Measurements from ENCODE around the gene RNH1. TPM values are rescaled to one million over a fixed set of nuclear protein-coding genes. Genes with fewer than 3 reads are reported as not detected.
"Not testable (repeated sequence)": the region's sequence is repeated elsewhere in the genome, so short reads cannot be mapped to it uniquely, and the experiment has no call there.

The RNH1 gene
- total RNA-seq, 8 experiments from 2014 or later = 55.8 to 181 (median 94.8) TPM

GRCh38 chr11:526192-526591, 19.1 kb upstream of the RNH1 start:
- ATAC-seq (replicated peaks in 6 of 8) = no peak
- Histone ChIP-seq H3K27ac (no peak overlapping the region), H3K4me1 (replicated peaks in 1 of 2) (peaks cover 9 to 12% of the 10 kb centered on the region in 2 donors), H3K4me3 (no peak overlapping the region)
- in situ Hi-C loops (cut with MboI; ENCODE audit: low pct_unique_long_range_greater_than_20kb in 2 of 9, low sequenced_read_pairs in 9 of 9, unreplicated experiment in 9 of 9) = no loop called here
- 40 to 93% (median 83%) methylated on average over 1 to 13 of the region's 17 CpGs; no CpG with 5 or more reads in 2 of the 10 experiments for WGBS, 10 experiments

- WGBS, 10 experiments = 70 to 100% (median 89%) methylated on average over 2 to 6 of the region's 10 CpGs; no CpG with 5 or more reads in 6 of the 10 experiments
Observed at GRCh38 chr11:521177-521688, 14.2 kb upstream of the RNH1 start.

DNA sequence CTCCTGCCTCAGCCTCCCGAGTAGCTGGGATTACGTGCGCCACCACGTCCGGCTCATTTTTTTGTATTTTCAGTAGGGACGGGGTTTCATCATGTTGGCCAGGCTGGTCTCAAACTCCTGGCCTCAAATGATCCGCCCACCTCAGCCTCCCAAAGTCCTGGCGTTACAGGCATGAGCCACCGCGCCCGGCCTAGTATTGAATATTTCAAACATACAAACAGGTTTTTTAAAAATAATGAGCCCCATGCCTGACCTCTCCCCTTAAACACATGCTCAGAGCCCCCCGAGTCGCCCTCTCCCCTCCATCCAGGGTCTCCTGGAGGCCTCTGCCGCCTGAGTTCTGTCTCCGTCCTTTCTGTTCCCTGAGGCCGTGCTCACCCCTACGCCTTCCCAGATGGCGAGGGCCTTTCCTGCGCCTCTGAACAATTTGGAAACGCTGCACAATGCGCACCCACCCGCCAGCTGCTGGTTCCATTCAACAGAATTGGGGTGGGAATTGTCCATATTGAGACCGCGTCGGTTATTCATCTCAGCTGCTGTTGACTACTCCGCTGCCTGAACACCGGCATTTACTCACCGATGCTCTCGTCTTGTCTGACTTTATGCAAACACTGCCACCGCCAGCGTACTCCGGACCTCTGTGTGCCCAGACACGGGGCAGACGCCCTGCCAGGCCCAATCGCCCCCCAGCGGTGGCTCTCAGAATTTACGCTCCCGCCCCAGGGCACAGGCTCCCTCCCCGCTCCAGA, 13.6 kb upstream of the RNH1 start:
- ATAC-seq (replicated peaks in 6 of 8) = peak in 3 of 8 experiments; percentile 16 to 21 (median 17)
- WGBS, 10 experiments = 60 to 100% (median 94%) methylated on average over 2 to 13 of the region's 39 CpGs; no CpG with 5 or more reads in 3 of the 10 experiments
- Histone ChIP-seq H3K4me1 (replicated peaks in 1 of 2) (no peaks in the 10 kb centered on the region), H3K4me3 (no peak overlapping the region), H3K27ac (no peak overlapping the region)
- in situ Hi-C loops (cut with MboI; ENCODE audit: low pct_unique_long_range_greater_than_20kb in 2 of 9, low sequenced_read_pairs in 9 of 9, unreplicated experiment in 9 of 9) = no loop called here

More at GRCh38 chr11:521177-521688, 14.2 kb upstream of the RNH1 start:
- H3K4me3 ChIP-seq = no peak overlapping the region
- H3K4me1 ChIP-seq (replicated peaks in 1 of 2) = no peaks in the 10 kb centered on the region
- H3K27ac ChIP-seq = no peak overlapping the region
- in situ Hi-C loops (cut with MboI; ENCODE audit: low pct_unique_long_range_greater_than_20kb in 2 of 9, low sequenced_read_pairs in 9 of 9, unreplicated experiment in 9 of 9) = no loop called here
- ATAC-seq (replicated peaks in 6 of 8) = no peak

- WGBS, 10 experiments = 24 to 86% (median 47%) methylated on average over 2 to 41 of the region's 74 CpGs; no CpG with 5 or more reads in 7 of the 10 experiments
- in situ Hi-C loops (cut with MboI; ENCODE audit: low pct_unique_long_range_greater_than_20kb in 2 of 9, low sequenced_read_pairs in 9 of 9, unreplicated experiment in 9 of 9) = no loop called here
- Histone ChIP-seq H3K4me3 (no peak overlapping the region), H3K4me1 (replicated peaks in 1 of 2) (no peaks in the 10 kb centered on the region), H3K27ac (no peak overlapping the region)
- ATAC-seq (replicated peaks in 6 of 8) = peak; percentile 50 to 98 (median 82)
Observed at GRCh38 chr11:518463-519202, 11.6 kb upstream of the RNH1 start.

- H3K4me1 ChIP-seq (replicated peaks in 1 of 2); ATAC-seq (replicated peaks in 6 of 8); H3K27ac ChIP-seq; in situ Hi-C loops (cut with MboI; ENCODE audit: low pct_unique_long_range_greater_than_20kb in 2 of 9, low sequenced_read_pairs in 9 of 9, unreplicated experiment in 9 of 9); H3K4me3 ChIP-seq: not testable (repeated sequence)
- 40 to 100% (median 89%) methylated on average over 1 to 8 of the region's 43 CpGs; no CpG with 5 or more reads in 4 of the 10 experiments for WGBS, 10 experiments
Observed at GRCh38 chr11:516918-517685, 10.1 kb upstream of the RNH1 start.

DNA sequence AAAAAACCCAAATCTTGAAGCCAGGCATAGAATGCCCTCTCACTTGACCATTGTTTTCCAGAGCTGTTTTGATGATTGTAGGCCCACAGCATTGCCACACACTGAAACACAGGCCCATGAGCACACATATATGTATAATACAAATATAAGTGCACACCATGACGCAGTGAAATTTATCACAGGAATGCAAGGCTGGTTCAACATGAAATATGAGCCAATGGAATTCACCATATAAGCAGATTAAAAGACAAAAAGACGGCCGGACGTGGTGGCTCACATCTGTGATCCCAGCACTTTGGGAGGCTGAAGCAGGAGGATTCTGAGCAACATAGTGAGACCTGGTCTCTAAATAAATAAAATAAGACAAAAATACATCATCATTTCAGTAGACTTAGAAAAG, 9.4 kb upstream of the RNH1 start:
- WGBS, 10 experiments = 70 to 100% (median 100%) methylated on average over 1 to 4 of the region's 4 CpGs; no CpG with 5 or more reads in 4 of the 10 experiments
- Histone ChIP-seq H3K4me1 (replicated peaks in 1 of 2) (no peaks in the 10 kb centered on the region), H3K27ac (no peak overlapping the region), H3K4me3 (no peak overlapping the region)
- in situ Hi-C loops (cut with MboI; ENCODE audit: low pct_unique_long_range_greater_than_20kb in 2 of 9, low sequenced_read_pairs in 9 of 9, unreplicated experiment in 9 of 9) = no loop called here
- no peak for ATAC-seq (replicated peaks in 6 of 8)

DNA sequence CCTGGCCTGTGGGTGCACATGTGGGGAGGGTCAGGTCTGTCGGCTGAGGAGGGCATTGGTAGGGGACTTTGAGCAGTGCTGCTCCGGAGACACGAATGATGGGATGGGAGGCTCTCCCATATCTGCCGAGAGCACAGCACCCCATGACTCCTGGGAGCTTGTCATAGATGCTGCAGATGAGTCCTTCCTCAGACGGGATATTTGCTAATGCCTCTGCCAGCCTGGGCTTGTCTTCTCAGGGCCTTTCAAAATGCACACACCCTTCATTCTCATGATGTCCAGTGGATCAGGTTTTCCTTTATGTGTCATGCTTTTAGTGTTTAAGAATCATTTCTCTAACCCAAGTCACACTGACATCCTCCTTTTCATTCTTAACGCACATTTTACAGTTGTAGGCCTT, 8.1 kb upstream of the RNH1 start:
- peak in 1 of 8 experiments; percentile 1 for ATAC-seq (replicated peaks in 6 of 8)
- WGBS, 10 experiments = 58 to 100% (median 96%) methylated on average over 1 to 6 of the region's 6 CpGs; no CpG with 5 or more reads in 4 of the 10 experiments
- in situ Hi-C loops (cut with MboI; ENCODE audit: low pct_unique_long_range_greater_than_20kb in 2 of 9, low sequenced_read_pairs in 9 of 9, unreplicated experiment in 9 of 9) = no loop called here
- Histone ChIP-seq H3K4me3 (no peak overlapping the region), H3K4me1 (replicated peaks in 1 of 2) (no peaks in the 10 kb centered on the region), H3K27ac (no peak overlapping the region)

DNA sequence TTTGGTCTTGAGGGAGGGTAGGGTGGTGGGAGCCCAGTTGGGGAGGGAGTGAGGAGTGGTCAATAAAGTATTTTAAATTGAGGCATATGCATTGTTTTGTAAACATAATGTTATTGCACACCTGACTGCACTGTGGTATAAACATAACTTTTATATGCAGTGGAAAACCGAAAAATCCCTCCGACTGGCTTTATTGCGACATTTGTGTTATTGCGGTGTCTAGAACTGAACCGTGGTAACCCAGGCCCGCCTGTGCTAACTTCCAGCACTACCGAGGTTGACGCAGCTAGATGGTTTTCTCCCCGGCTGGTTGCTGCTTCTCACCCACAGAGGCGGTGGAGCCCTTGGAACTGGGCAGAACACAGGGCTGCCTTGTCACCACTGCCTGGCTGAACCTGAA, 7.6 kb upstream of the RNH1 start:
- Histone ChIP-seq H3K27ac (no peak overlapping the region), H3K4me3 (no peak overlapping the region), H3K4me1 (replicated peaks in 1 of 2) (no peaks in the 10 kb centered on the region)
- WGBS, 10 experiments = 89 to 100% (median 97%) methylated on average over 2 to 9 of the region's 10 CpGs; no CpG with 5 or more reads in 3 of the 10 experiments
- in situ Hi-C loops (cut with MboI; ENCODE audit: low pct_unique_long_range_greater_than_20kb in 2 of 9, low sequenced_read_pairs in 9 of 9, unreplicated experiment in 9 of 9) = no loop called here
- ATAC-seq (replicated peaks in 6 of 8) = no peak

GRCh38 chr11:512761-513595, 5.9 kb upstream of the RNH1 start:
- 71 to 95% (median 92%) methylated on average over 4 to 19 of the region's 29 CpGs for WGBS, 10 experiments

GRCh38 chr11:508956-509355, 1.9 kb upstream of the RNH1 start:
- Histone ChIP-seq H3K4me3 (no peak overlapping the region), H3K4me1 (replicated peaks in 1 of 2) (peaks cover 17 to 18% of the 10 kb centered on the region in 2 donors), H3K27ac (no peak overlapping the region)
- no peak for ATAC-seq (replicated peaks in 6 of 8)
- in situ Hi-C loops (cut with MboI; ENCODE audit: low pct_unique_long_range_greater_than_20kb in 2 of 9, low sequenced_read_pairs in 9 of 9, unreplicated experiment in 9 of 9) = no loop called here
- WGBS, 10 experiments = 73 to 100% (median 100%) methylated on average over 1 to 3 of the region's 5 CpGs; no CpG with 5 or more reads in 2 of the 10 experiments

More at GRCh38 chr11:512761-513595, 5.9 kb upstream of the RNH1 start:
- no peak overlapping the region for H3K4me3 ChIP-seq
- no peak overlapping the region for H3K27ac ChIP-seq
- H3K4me1 ChIP-seq (replicated peaks in 1 of 2) = peaks cover 2 to 3% of the 10 kb centered on the region in 2 donors
- in situ Hi-C loops (cut with MboI; ENCODE audit: low pct_unique_long_range_greater_than_20kb in 2 of 9, low sequenced_read_pairs in 9 of 9, unreplicated experiment in 9 of 9) = no loop called here
- peak in 1 of 8 experiments; percentile 8 for ATAC-seq (replicated peaks in 6 of 8)

DNA sequence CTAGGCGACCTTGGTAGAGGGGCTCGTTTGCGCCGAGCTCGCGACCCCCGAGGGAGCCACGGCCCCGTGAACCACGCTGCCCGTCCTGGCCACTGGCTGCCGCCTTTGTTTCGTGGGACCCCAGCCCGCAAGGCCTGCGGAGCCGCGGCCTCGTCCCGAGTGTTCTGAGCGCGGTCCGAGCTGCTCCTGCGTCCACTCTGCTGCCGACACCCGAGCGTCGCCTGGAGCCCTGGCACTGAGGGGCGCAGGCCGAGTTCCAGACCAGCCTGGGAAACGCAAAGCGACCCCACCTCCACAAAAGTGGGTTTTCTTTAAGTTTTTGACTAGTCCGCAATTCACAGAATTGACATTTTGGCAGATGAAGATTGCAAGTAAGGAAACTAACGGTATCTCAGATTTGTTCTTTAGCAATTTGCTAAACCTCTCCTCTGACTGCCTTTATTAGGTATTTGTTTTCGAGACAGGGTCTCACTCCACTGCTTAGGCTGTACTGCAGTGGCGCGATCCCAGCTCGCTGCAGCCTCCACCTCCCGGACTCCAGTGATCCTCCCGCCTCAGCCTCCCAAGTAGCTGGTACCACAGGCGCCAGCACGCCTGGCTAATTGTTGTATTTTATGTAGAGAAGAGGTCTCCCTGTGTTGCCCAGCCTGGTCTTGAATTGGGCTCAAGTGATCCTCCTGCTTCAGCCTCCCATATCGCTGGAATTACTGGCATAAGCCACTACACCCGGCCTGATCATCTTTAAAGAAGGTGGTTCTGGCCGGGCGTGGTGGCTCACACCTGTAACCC, 879 bp upstream of the RNH1 start:
- WGBS, 10 experiments = 17 to 100% (median 33%) methylated on average over 1 to 27 of the region's 45 CpGs; no CpG with 5 or more reads in 1 of the 10 experiments
- in situ Hi-C loops (cut with MboI; ENCODE audit: low pct_unique_long_range_greater_than_20kb in 2 of 9, low sequenced_read_pairs in 9 of 9, unreplicated experiment in 9 of 9) = no loop called here
- H3K27ac ChIP-seq = peak overlapping the region; percentile 83 to 99
- peak overlapping the region; percentile 83 to 99 (median 94) for H3K4me3 ChIP-seq
- peaks cover 17 to 18% of the 10 kb centered on the region in 2 donors for H3K4me1 ChIP-seq (replicated peaks in 1 of 2)
- peak in 5 of 8 experiments; percentile 0 to 4 (median 3) for ATAC-seq (replicated peaks in 6 of 8)

All from motor neuron (in vitro differentiated cells).